WTC11 (cell line): ENCODE data around the gene TRAPPC3L. TPM values are rescaled to one million over a fixed set of nuclear protein-coding genes. Genes with fewer than 3 reads are reported as not detected.

Experiments used
- ATAC-seq: fragments of 200-7000 bp; cut with Tn5 transposase; 2 replicates; pipeline ENCODE4 v1.10.0; 2021; ENCODE audit warnings: mild to moderate bottlenecking, moderate library complexity
- CTCF ChIA-PET: fragments of 300-600 bp; sonication (Branson Sonifier 250); formaldehyde crosslinking; loops from one replicate; lab custom pipeline; 2021; ENCODE audit warnings: antibody characterized with exemption; lab: Charles Lee
- POLR2A ChIA-PET: fragments of 350-600 bp; sonication (Branson Sonifier 250); formaldehyde crosslinking; loops from one replicate; lab custom pipeline; 2021; ENCODE audit warnings: antibody characterized with exemption; lab: Charles Lee
- DNase-seq: peaks from one replicate; pipeline ENCODE4 v3.0.0; 2021; ENCODE audit warnings: low spot score
- H3K27ac Mint-ChIP-seq: 2 replicates; pipeline ENCODE4 v1.8.0; 2021; ENCODE audit warnings: mixed read lengths
- H3K27me3 Mint-ChIP-seq: 2 replicates; pipeline ENCODE4 v1.8.0; 2021; ENCODE audit warnings: low read depth, mild to moderate bottlenecking, moderate library complexity, mixed read lengths
- H3K36me3 Mint-ChIP-seq: 2 replicates; pipeline ENCODE4 v1.8.0; 2021; ENCODE audit warnings: mixed read lengths
- H3K4me1 Mint-ChIP-seq: 2 replicates; pipeline ENCODE4 v1.8.0; 2022; ENCODE audit warnings: mixed read lengths
- H3K4me3 Mint-ChIP-seq: 2 replicates; pipeline ENCODE4 v1.8.0; 2021; ENCODE audit warnings: mild to moderate bottlenecking, moderate library complexity, mixed read lengths
- H3K9me3 Mint-ChIP-seq: 2 replicates; pipeline ENCODE4 v1.8.0; 2021; ENCODE audit warnings: mixed read lengths
- E2F1 ChIP-seq: sonication (generic); formaldehyde crosslinking; IDR thresholded peaks from 2 replicates; pipeline ENCODE4 v1.8.0; 2022; ENCODE audit warnings: mild to moderate bottlenecking, missing genetic modification reagents
- E2F5 ChIP-seq: sonication (generic); formaldehyde crosslinking; IDR thresholded peaks from 2 replicates; pipeline ENCODE4 v1.8.1; 2022; ENCODE audit warnings: mild to moderate bottlenecking, moderate library complexity, missing genetic modification reagents
- GRHL2 ChIP-seq: fragments of 250-450 bp; sonication (Bioruptor Pico); IDR thresholded peaks from 2 replicates; pipeline ENCODE4 v1.8.0; 2022; ENCODE audit warnings: mild to moderate bottlenecking, moderate library complexity; ENCODE audit not compliant: insufficient replicate concordance, severe bottlenecking
- HMGA2 ChIP-seq: fragments of 250-450 bp; sonication (Bioruptor Pico); IDR thresholded peaks from 2 replicates; pipeline ENCODE4 v1.4.0; 2021; ENCODE audit warnings: mild to moderate bottlenecking, moderate library complexity
- IRF2 ChIP-seq: sonication (generic); formaldehyde crosslinking; IDR thresholded peaks from 2 replicates; pipeline ENCODE4 v1.8.0; 2022; ENCODE audit warnings: low read depth, missing genetic modification reagents, borderline replicate concordance
- NR1H2 ChIP-seq: sonication (generic); formaldehyde crosslinking; IDR thresholded peaks from 2 replicates; pipeline ENCODE4 v1.9.0; 2021; ENCODE audit warnings: mild to moderate bottlenecking, moderate library complexity, missing genetic modification reagents
- TEAD4 ChIP-seq: sonication (generic); formaldehyde crosslinking; IDR thresholded peaks from 2 replicates; pipeline ENCODE4 v1.8.0; 2022; ENCODE audit warnings: mild to moderate bottlenecking, missing genetic modification reagents
- ZNF232 ChIP-seq: sonication (generic); formaldehyde crosslinking; IDR thresholded peaks from 2 replicates; pipeline ENCODE4 v1.8.0; 2022; ENCODE audit warnings: mild to moderate bottlenecking, missing genetic modification reagents
- ZNF263 ChIP-seq: sonication (generic); formaldehyde crosslinking; IDR thresholded peaks from 2 replicates; pipeline ENCODE4 v1.8.1; 2022; ENCODE audit warnings: low read depth, mild to moderate bottlenecking, moderate library complexity, missing genetic modification reagents
- ZNF671 ChIP-seq: fragments of 250-450 bp; sonication (Bioruptor Pico); IDR thresholded peaks from 2 replicates; pipeline ENCODE4 v1.8.0; 2021; ENCODE audit warnings: mild to moderate bottlenecking
- total RNA-seq: library from RNA; stranded (reverse); gene quantifications from 3 replicates; pipeline ENCODE4 v1.2.3, GENCODE V29; 2021
- TF ChIP-seq, protein P1 (sequence below): sonication (generic); formaldehyde crosslinking; IDR thresholded peaks from 2 replicates; pipeline ENCODE4 v1.8.0; 2023; ENCODE audit warnings: missing genetic modification reagents, mild to moderate bottlenecking, borderline replicate concordance
- TF ChIP-seq, protein P2 (sequence below): fragments of 250-450 bp; sonication (Bioruptor Pico); IDR thresholded peaks from 2 replicates; pipeline ENCODE4 v1.9.0; 2021; ENCODE audit warnings: mild to moderate bottlenecking
- TF ChIP-seq, protein P3 (sequence below): fragments of 250-450 bp; sonication (Bioruptor Pico); IDR thresholded peaks from 2 replicates; pipeline ENCODE4 v1.9.0; 2021; ENCODE audit warnings: moderate library complexity, mild to moderate bottlenecking, inconsistent platforms, borderline replicate concordance

Gene TRAPPC3L
- total RNA-seq, 1 experiment from 2014 or later, result not detected

- TF ChIP-seq, protein P1, sequence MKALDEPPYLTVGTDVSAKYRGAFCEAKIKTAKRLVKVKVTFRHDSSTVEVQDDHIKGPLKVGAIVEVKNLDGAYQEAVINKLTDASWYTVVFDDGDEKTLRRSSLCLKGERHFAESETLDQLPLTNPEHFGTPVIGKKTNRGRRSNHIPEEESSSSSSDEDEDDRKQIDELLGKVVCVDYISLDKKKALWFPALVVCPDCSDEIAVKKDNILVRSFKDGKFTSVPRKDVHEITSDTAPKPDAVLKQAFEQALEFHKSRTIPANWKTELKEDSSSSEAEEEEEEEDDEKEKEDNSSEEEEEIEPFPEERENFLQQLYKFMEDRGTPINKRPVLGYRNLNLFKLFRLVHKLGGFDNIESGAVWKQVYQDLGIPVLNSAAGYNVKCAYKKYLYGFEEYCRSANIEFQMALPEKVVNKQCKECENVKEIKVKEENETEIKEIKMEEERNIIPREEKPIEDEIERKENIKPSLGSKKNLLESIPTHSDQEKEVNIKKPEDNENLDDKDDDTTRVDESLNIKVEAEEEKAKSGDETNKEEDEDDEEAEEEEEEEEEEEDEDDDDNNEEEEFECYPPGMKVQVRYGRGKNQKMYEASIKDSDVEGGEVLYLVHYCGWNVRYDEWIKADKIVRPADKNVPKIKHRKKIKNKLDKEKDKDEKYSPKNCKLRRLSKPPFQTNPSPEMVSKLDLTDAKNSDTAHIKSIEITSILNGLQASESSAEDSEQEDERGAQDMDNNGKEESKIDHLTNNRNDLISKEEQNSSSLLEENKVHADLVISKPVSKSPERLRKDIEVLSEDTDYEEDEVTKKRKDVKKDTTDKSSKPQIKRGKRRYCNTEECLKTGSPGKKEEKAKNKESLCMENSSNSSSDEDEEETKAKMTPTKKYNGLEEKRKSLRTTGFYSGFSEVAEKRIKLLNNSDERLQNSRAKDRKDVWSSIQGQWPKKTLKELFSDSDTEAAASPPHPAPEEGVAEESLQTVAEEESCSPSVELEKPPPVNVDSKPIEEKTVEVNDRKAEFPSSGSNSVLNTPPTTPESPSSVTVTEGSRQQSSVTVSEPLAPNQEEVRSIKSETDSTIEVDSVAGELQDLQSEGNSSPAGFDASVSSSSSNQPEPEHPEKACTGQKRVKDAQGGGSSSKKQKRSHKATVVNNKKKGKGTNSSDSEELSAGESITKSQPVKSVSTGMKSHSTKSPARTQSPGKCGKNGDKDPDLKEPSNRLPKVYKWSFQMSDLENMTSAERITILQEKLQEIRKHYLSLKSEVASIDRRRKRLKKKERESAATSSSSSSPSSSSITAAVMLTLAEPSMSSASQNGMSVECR, result no peak
- TF ChIP-seq, protein P2, sequence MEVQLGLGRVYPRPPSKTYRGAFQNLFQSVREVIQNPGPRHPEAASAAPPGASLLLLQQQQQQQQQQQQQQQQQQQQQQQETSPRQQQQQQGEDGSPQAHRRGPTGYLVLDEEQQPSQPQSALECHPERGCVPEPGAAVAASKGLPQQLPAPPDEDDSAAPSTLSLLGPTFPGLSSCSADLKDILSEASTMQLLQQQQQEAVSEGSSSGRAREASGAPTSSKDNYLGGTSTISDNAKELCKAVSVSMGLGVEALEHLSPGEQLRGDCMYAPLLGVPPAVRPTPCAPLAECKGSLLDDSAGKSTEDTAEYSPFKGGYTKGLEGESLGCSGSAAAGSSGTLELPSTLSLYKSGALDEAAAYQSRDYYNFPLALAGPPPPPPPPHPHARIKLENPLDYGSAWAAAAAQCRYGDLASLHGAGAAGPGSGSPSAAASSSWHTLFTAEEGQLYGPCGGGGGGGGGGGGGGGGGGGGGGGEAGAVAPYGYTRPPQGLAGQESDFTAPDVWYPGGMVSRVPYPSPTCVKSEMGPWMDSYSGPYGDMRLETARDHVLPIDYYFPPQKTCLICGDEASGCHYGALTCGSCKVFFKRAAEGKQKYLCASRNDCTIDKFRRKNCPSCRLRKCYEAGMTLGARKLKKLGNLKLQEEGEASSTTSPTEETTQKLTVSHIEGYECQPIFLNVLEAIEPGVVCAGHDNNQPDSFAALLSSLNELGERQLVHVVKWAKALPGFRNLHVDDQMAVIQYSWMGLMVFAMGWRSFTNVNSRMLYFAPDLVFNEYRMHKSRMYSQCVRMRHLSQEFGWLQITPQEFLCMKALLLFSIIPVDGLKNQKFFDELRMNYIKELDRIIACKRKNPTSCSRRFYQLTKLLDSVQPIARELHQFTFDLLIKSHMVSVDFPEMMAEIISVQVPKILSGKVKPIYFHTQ (CRISPR knock-in tag), result no peak
- TF ChIP-seq, protein P3, sequence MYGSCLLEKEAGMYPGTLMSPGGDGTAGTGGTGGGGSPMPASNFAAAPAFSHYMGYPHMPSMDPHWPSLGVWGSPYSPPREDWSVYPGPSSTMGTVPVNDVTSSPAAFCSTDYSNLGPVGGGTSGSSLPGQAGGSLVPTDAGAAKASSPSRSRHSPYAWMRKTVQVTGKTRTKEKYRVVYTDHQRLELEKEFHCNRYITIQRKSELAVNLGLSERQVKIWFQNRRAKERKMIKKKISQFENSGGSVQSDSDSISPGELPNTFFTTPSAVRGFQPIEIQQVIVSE (CRISPR knock-in tag), result no peak
- no peak for TF ChIP-seq ZNF263 (CRISPR knock-in tag)
- TF ChIP-seq HMGA2, result no peak
- no peak for TF ChIP-seq TEAD4 (CRISPR knock-in tag)
- no peak for TF ChIP-seq IRF2 (CRISPR knock-in tag)
These were observed 95.2 kb downstream of the TRAPPC3L start (continued) for GRCh38 chr6:116450185-116450710.

DNA sequence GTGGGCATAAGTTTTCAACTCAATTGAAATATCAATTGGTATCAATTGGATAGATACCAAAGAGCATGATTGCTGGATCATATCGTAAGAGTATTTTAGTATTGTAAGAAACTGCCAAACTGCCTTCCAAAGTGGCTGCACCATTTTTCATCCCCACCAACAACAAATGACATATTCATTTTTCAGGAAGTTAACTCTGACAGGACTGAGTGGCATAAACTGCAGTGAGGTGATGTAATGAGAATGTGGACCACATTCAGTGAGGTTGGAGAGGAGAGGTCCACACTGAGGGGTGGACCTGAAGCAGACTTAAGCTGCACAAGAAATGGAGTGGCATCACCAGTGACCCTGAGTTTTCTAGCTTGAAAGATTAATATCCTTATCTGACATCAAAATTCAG lies 95.9 kb downstream of the TRAPPC3L start:
- no peak for TF ChIP-seq GRHL2 (CRISPR knock-in tag)
- TF ChIP-seq NR1H2 (CRISPR knock-in tag), result no peak
- TF ChIP-seq, protein P2 (CRISPR knock-in tag), result no peak
- TF ChIP-seq E2F1 (CRISPR knock-in tag), result no peak
- no peak for TF ChIP-seq ZNF671 (CRISPR knock-in tag)
- TF ChIP-seq E2F5 (CRISPR knock-in tag), result no peak
- TF ChIP-seq ZNF232, result no peak
- no peak for TF ChIP-seq IRF2 (CRISPR knock-in tag)
- TF ChIP-seq, all 79 proteins: peak for 0
- Mint-ChIP-seq H3K27me3 (peaks cover 3% of the 10 kb centered on the region; the same call in 1 of the 2 replicates), H3K4me3 (no peak overlapping the region), H3K36me3 (no peaks in the 10 kb centered on the region), H3K4me1 (peaks cover 13% of the 10 kb centered on the region), H3K9me3 (no peaks in the 10 kb centered on the region), H3K27ac (no peak overlapping the region)
- ATAC-seq, result no peak
- POLR2A ChIA-PET, result no interaction called here
- CTCF ChIA-PET, result no interaction called here
- DNase-seq, result no peak
